SK-N-DZ (cell line): ENCODE measurements around the gene NCSTN.

Experiments
- DNase-seq: peaks from one replicate; pipeline ENCODE4 v3.0.0-alpha.2; 2015; ENCODE audit warnings: low spot score
- small RNA-seq, 2 experiments: library from RNA; depleted of rRNA; stranded (forward); fragments of <200 nt; gene quantifications; one replicate each; pipeline ENCODE3, GENCODE V24; 2014

Gene NCSTN

GRCh38 chr1:160404094-160404493, 60.9 kb downstream of the NCSTN start:
- DNase-seq, result no peak

- DNase-seq, result no peak
Observed at GRCh38 chr1:160405331-160405877, 62.2 kb downstream of the NCSTN start.

- no peak for DNase-seq
Observed at GRCh38 chr1:160406131-160406968, 63.2 kb downstream of the NCSTN start.

GRCh38 chr1:160407839-160408801, 64.9 kb downstream of the NCSTN start:
- no peak for DNase-seq

Small RNA genes lying within 50 kb of the gene (small RNA-seq; reads per million reads assigned to genes)
- gene RF00019 (0 reads per million in 2 experiments), gene RNU4-42P (0.44 to 0.71 reads per million in 2 experiments)
